Measurements from ENCODE around the gene TUNAR. TPM values are rescaled to one million over a fixed set of nuclear protein-coding genes. Genes with fewer than 3 reads are reported as not detected.

Gene TUNAR
- total RNA-seq: not detected
- not detected for polyA plus RNA-seq

- no peak for DNase-seq
- peaks cover 0 to 2% (median 0%) of the 10 kb centered on the region in 7 donors for H3K9me3 Mint-ChIP-seq
Observed at GRCh38 chr14:95876761-95877538, at the start of gene TUNAR. TUNAR (plus strand) TSS chr14:95876832.

GRCh38 chr14:95828649-95829265 lies 47.9 kb upstream of the TUNAR start:
- H3K4me3 Mint-ChIP-seq: no peak overlapping the region
- no peak for ATAC-seq (ENCODE audit: low read depth in 2 of 2)

More at GRCh38 chr14:95876761-95877538, at the start of gene TUNAR:
- Mint-ChIP-seq H3K4me3 (peak within 1 kb of the TSS in 1 of 4 donors; percentile 22), H3K27ac (no peak within 1 kb of the TSS), H3K36me3 (no peaks in the 10 kb centered on the region), H3K4me1 (peaks cover 0 to 4% (median 0%) of the 10 kb centered on the region in 4 donors), H3K27me3 (peaks cover 44% of the 10 kb centered on the region)
- Histone ChIP-seq H3K27ac (ENCODE audit: insufficient read depth, low read length, poor library complexity, severe bottlenecking) (no peak within 1 kb of the TSS), H3K4me3 (ENCODE audit: low read depth, low read length) (no peak within 1 kb of the TSS), H3K4me1 (ENCODE audit: control insufficient read depth, insufficient read depth, low read length, poor library complexity, severe bottlenecking) (no peaks in the 10 kb centered on the region), H3K27me3 (ENCODE audit: control insufficient read depth, insufficient read depth, low read length) (peaks cover 5% of the 10 kb centered on the region), H3K36me3 (ENCODE audit: control insufficient read depth, insufficient read depth, low read length) (no peaks in the 10 kb centered on the region), H3K9me3 (ENCODE audit: control insufficient read depth in 2 of 2, low read length in 2 of 2) (no peaks in the 10 kb centered on the region)
- ATAC-seq (ENCODE audit: low read depth in 2 of 2): no peak

GRCh38 chr14:95829321-95829720 lies 47.3 kb upstream of the TUNAR start:
- no peak for DNase-seq
- Histone ChIP-seq H3K9me3 (ENCODE audit: control insufficient read depth in 2 of 2, low read length in 2 of 2) (no peaks in the 10 kb centered on the region), H3K36me3 (ENCODE audit: control insufficient read depth, insufficient read depth, low read length) (no peaks in the 10 kb centered on the region), H3K27me3 (ENCODE audit: control insufficient read depth, insufficient read depth, low read length) (no peaks in the 10 kb centered on the region), H3K27ac (ENCODE audit: insufficient read depth, low read length, poor library complexity, severe bottlenecking) (no peak overlapping the region), H3K4me3 (ENCODE audit: low read depth, low read length) (no peak overlapping the region), H3K4me1 (ENCODE audit: control insufficient read depth, insufficient read depth, low read length, poor library complexity, severe bottlenecking) (no peaks in the 10 kb centered on the region)
- Mint-ChIP-seq H3K9me3 (no peaks in the 10 kb centered on the region), H3K4me3 (no peak overlapping the region), H3K4me1 (no peaks in the 10 kb centered on the region), H3K27ac (no peak overlapping the region), H3K36me3 (no peaks in the 10 kb centered on the region), H3K27me3 (peaks cover 5% of the 10 kb centered on the region)
- no peak for ATAC-seq (ENCODE audit: low read depth in 2 of 2)

More at GRCh38 chr14:95828649-95829265, 47.9 kb upstream of the TUNAR start:
- no peaks in the 10 kb centered on the region for H3K4me1 Mint-ChIP-seq
- H3K36me3 Mint-ChIP-seq: no peaks in the 10 kb centered on the region
- no peak overlapping the region for H3K27ac Mint-ChIP-seq
- Histone ChIP-seq H3K4me3 (ENCODE audit: low read depth, low read length) (no peak overlapping the region), H3K4me1 (ENCODE audit: control insufficient read depth, insufficient read depth, low read length, poor library complexity, severe bottlenecking) (no peaks in the 10 kb centered on the region), H3K9me3 (ENCODE audit: control insufficient read depth in 2 of 2, low read length in 2 of 2) (no peaks in the 10 kb centered on the region), H3K27ac (ENCODE audit: insufficient read depth, low read length, poor library complexity, severe bottlenecking) (no peak overlapping the region), H3K36me3 (ENCODE audit: control insufficient read depth, insufficient read depth, low read length) (no peaks in the 10 kb centered on the region), H3K27me3 (ENCODE audit: control insufficient read depth, insufficient read depth, low read length) (no peaks in the 10 kb centered on the region)
- peaks cover 5% of the 10 kb centered on the region for H3K27me3 Mint-ChIP-seq
- DNase-seq: no peak
- no peaks in the 10 kb centered on the region for H3K9me3 Mint-ChIP-seq

- Mint-ChIP-seq H3K36me3 (no peaks in the 10 kb centered on the region), H3K27me3 (peaks cover under 1% of the 10 kb centered on the region), H3K9me3 (no peaks in the 10 kb centered on the region), H3K4me1 (no peaks in the 10 kb centered on the region), H3K4me3 (no peak overlapping the region), H3K27ac (no peak overlapping the region)
- Histone ChIP-seq H3K36me3 (ENCODE audit: control insufficient read depth, insufficient read depth, low read length) (no peaks in the 10 kb centered on the region), H3K4me1 (ENCODE audit: control insufficient read depth, insufficient read depth, low read length, poor library complexity, severe bottlenecking) (no peaks in the 10 kb centered on the region), H3K4me3 (ENCODE audit: low read depth, low read length) (no peak overlapping the region), H3K27ac (ENCODE audit: insufficient read depth, low read length, poor library complexity, severe bottlenecking) (no peak overlapping the region), H3K27me3 (ENCODE audit: control insufficient read depth, insufficient read depth, low read length) (no peaks in the 10 kb centered on the region), H3K9me3 (ENCODE audit: control insufficient read depth in 2 of 2, low read length in 2 of 2) (no peaks in the 10 kb centered on the region)
- no peak for DNase-seq
- no peak for ATAC-seq (ENCODE audit: low read depth in 2 of 2)
Observed at GRCh38 chr14:95830386-95830785, 46.2 kb upstream of the TUNAR start.

- Histone ChIP-seq H3K27ac (ENCODE audit: insufficient read depth, low read length, poor library complexity, severe bottlenecking) (no peak overlapping the region), H3K9me3 (ENCODE audit: control insufficient read depth in 2 of 2, low read length in 2 of 2) (no peaks in the 10 kb centered on the region), H3K4me1 (ENCODE audit: control insufficient read depth, insufficient read depth, low read length, poor library complexity, severe bottlenecking) (no peaks in the 10 kb centered on the region), H3K36me3 (ENCODE audit: control insufficient read depth, insufficient read depth, low read length) (no peaks in the 10 kb centered on the region), H3K4me3 (ENCODE audit: low read depth, low read length) (no peak overlapping the region), H3K27me3 (ENCODE audit: control insufficient read depth, insufficient read depth, low read length) (no peaks in the 10 kb centered on the region)
- ATAC-seq (ENCODE audit: low read depth in 2 of 2): no peak
- Mint-ChIP-seq H3K27ac (no peak overlapping the region), H3K36me3 (no peaks in the 10 kb centered on the region), H3K27me3 (no peaks in the 10 kb centered on the region), H3K4me1 (no peaks in the 10 kb centered on the region), H3K9me3 (peaks cover 0 to 2% (median 0%) of the 10 kb centered on the region in 7 donors), H3K4me3 (no peak overlapping the region)
- DNase-seq: no peak
Observed at GRCh38 chr14:95831041-95831440, 45.6 kb upstream of the TUNAR start.

GRCh38 chr14:95831468-95831867 lies 45.2 kb upstream of the TUNAR start:
- H3K27ac ChIP-seq (ENCODE audit: insufficient read depth, low read length, poor library complexity, severe bottlenecking): no peak overlapping the region
- H3K4me1 ChIP-seq (ENCODE audit: control insufficient read depth, insufficient read depth, low read length, poor library complexity, severe bottlenecking): no peaks in the 10 kb centered on the region
- no peak overlapping the region for H3K27ac Mint-ChIP-seq
- no peaks in the 10 kb centered on the region for H3K27me3 ChIP-seq (ENCODE audit: control insufficient read depth, insufficient read depth, low read length)
- no peaks in the 10 kb centered on the region for H3K4me1 Mint-ChIP-seq
- peaks cover 0 to 2% (median 0%) of the 10 kb centered on the region in 7 donors for H3K9me3 Mint-ChIP-seq
- no peaks in the 10 kb centered on the region for H3K36me3 ChIP-seq (ENCODE audit: control insufficient read depth, insufficient read depth, low read length)
- no peaks in the 10 kb centered on the region for H3K36me3 Mint-ChIP-seq
- DNase-seq (no peak), ATAC-seq (ENCODE audit: low read depth in 2 of 2) (no peak)
- no peak overlapping the region for H3K4me3 ChIP-seq (ENCODE audit: low read depth, low read length)
- no peaks in the 10 kb centered on the region for H3K27me3 Mint-ChIP-seq
- no peak overlapping the region for H3K4me3 Mint-ChIP-seq
- H3K9me3 ChIP-seq (ENCODE audit: control insufficient read depth in 2 of 2, low read length in 2 of 2): no peaks in the 10 kb centered on the region

- H3K36me3 ChIP-seq (ENCODE audit: control insufficient read depth, insufficient read depth, low read length): no peaks in the 10 kb centered on the region
- H3K27ac ChIP-seq (ENCODE audit: insufficient read depth, low read length, poor library complexity, severe bottlenecking): no peak overlapping the region
- no peaks in the 10 kb centered on the region for H3K27me3 Mint-ChIP-seq
- no peaks in the 10 kb centered on the region for H3K9me3 ChIP-seq (ENCODE audit: control insufficient read depth in 2 of 2, low read length in 2 of 2)
- H3K36me3 Mint-ChIP-seq: no peaks in the 10 kb centered on the region
- no peaks in the 10 kb centered on the region for H3K4me1 Mint-ChIP-seq
- H3K4me1 ChIP-seq (ENCODE audit: control insufficient read depth, insufficient read depth, low read length, poor library complexity, severe bottlenecking): no peaks in the 10 kb centered on the region
- no peak for ATAC-seq (ENCODE audit: low read depth in 2 of 2)
- no peaks in the 10 kb centered on the region for H3K27me3 ChIP-seq (ENCODE audit: control insufficient read depth, insufficient read depth, low read length)
- H3K4me3 Mint-ChIP-seq: no peak overlapping the region
- no peak for DNase-seq
- H3K4me3 ChIP-seq (ENCODE audit: low read depth, low read length): no peak overlapping the region
- peaks cover 0 to 2% (median 0%) of the 10 kb centered on the region in 7 donors for H3K9me3 Mint-ChIP-seq
- H3K27ac Mint-ChIP-seq: no peak overlapping the region
Observed at GRCh38 chr14:95832012-95832411, 44.6 kb upstream of the TUNAR start.

- Mint-ChIP-seq H3K27ac (no peak overlapping the region), H3K9me3 (peaks cover 0 to 3% (median 0%) of the 10 kb centered on the region in 7 donors), H3K36me3 (no peaks in the 10 kb centered on the region), H3K4me1 (no peaks in the 10 kb centered on the region), H3K4me3 (no peak overlapping the region), H3K27me3 (no peaks in the 10 kb centered on the region)
- ATAC-seq (ENCODE audit: low read depth in 2 of 2) (no peak), DNase-seq (no peak)
- Histone ChIP-seq H3K4me1 (ENCODE audit: control insufficient read depth, insufficient read depth, low read length, poor library complexity, severe bottlenecking) (no peaks in the 10 kb centered on the region), H3K9me3 (ENCODE audit: control insufficient read depth in 2 of 2, low read length in 2 of 2) (no peaks in the 10 kb centered on the region), H3K36me3 (ENCODE audit: control insufficient read depth, insufficient read depth, low read length) (no peaks in the 10 kb centered on the region), H3K4me3 (ENCODE audit: low read depth, low read length) (no peak overlapping the region), H3K27me3 (ENCODE audit: control insufficient read depth, insufficient read depth, low read length) (no peaks in the 10 kb centered on the region), H3K27ac (ENCODE audit: insufficient read depth, low read length, poor library complexity, severe bottlenecking) (no peak overlapping the region)
Observed at GRCh38 chr14:95833429-95833828, 43.2 kb upstream of the TUNAR start.

Measured in CD4-positive, CD25-positive, alpha-beta regulatory T cell (primary cell).